Activated effector memory CD4-positive, alpha-beta T cell treated with Interleukin-2 at 50 U/mL for 16 hours (primary cell): ENCODE data around the gene MAGEA3.
"Not testable (repeated sequence)": the region's sequence is repeated elsewhere in the genome, so short reads cannot be mapped to it uniquely, and the experiment has no call there.

ENCODE experiments used
- DNase-seq: peaks from one replicate; pipeline ENCODE4 v3.0.0-alpha.2; 2020

The MAGEA3 gene

DNA sequence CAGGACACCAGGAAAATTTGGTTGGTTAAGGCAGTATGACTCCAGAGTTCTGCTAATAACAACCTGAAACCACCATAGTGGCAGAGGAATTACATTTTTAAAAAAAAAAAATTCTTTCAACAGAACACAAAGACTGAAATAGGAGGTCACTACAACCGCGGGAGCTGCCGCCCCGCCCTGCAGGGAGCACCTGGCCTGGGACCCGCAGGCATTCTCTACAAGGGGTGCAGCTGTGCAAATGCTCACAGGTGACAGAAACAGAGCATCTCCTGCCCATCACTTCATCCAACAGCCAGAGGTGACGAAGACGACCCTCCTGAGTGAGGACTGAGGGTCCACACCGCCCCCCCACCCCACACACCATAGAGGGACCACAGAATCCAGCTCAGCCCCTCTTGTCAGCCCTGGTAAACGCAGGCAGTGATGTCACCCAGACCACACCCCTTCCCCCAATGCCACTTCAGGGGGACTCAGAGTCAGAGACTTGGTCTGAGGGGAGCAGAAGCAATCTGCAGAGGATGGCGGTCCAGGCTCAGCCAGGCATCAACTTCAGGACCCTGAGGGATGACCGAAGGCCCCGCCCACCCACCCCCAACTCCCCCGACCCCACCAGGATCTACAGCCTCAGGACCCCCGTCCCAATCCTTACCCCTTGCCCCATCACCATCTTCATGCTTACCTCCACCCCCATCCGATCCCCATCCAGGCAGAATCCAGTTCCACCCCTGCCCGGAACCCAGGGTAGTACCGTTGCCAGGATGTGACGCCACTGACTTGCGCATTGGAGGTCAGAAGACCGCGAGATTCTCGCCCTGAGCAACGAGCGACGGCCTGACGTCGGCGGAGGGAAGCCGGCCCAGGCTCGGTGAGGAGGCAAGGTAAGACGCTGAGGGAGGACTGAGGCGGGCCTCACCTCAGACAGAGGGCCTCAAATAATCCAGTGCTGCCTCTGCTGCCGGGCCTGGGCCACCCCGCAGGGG, at the start of gene MAGEA3:
Gene MAGEA3 (plus strand): TSS at position 843 of the 980 bp plus-strand sequence. CDS start 2,039 bp downstream, outside the sequence.
- DNase-seq: not testable (repeated sequence)

DNA sequence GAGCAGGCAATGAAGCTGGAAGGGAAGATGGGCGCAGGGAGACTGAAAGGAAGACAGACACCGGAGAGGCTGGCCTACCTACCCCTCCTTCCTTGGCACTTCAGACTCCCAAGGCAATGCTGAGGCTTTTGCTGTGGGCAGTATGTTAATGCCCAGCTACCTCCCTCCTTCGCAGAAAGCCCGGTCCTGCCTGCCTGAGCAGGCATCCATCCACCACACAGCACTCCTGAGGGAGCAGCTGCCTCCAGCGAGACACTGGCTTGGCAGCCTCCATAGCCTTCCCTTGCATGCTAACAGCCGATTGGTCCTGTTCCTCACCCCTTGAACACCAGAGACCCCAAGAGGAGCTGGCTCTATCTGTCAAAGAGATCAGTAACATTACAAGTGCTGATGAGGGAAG, 46.5 kb upstream of the MAGEA3 start:
- DNase-seq: no peak

DNA sequence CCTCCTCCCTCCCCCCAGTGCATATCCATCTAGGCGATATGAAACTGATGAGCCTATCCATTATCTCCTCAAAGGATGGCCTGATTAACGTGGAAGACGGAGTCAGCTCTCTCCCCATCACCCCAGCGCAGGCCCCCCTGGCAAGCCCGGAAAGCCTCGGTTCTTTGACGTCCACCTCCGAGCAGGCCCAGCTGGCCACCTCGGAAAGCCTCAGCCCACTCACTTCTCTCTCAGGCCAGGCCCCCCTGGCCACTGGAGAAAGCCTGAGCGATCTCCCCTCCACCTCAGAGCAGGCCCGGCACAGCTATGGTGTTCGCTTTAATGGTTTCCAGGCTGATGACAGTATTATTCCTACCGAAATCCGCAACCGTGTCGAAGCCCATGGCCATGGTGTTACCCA, 46.1 kb upstream of the MAGEA3 start:
- no peak for DNase-seq

- DNase-seq: no peak
Observed at GRCh38 chrX:152656087-152656486, 42.5 kb upstream of the MAGEA3 start.

- DNase-seq: no peak
Observed at GRCh38 chrX:152656890-152657289, 41.7 kb upstream of the MAGEA3 start.

DNA sequence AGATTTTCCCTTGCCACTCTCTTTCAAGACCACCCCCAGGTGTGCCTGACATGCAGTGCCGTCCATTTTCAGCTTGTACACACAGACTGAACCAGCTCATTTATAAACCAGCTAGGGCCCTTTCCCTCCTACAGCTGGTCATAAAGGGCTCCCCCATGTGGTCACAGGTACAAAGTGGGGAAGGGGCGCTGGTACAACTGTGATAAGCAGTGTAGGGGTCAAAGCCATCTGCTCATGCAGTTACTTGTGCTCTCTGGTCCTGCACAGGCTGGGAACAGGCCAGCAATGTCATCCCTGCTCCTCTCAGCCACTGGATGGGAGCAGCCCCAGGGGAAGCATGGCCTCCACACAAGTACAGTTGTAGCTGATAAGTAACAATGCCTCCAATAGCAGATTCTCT, 40.3 kb upstream of the MAGEA3 start:
- DNase-seq: no peak

GRCh38 chrX:152663086-152663485, 35.5 kb upstream of the MAGEA3 start:
- DNase-seq: no peak

- DNase-seq: no peak
Observed at GRCh38 chrX:152674135-152674534, 24.5 kb upstream of the MAGEA3 start.

DNA sequence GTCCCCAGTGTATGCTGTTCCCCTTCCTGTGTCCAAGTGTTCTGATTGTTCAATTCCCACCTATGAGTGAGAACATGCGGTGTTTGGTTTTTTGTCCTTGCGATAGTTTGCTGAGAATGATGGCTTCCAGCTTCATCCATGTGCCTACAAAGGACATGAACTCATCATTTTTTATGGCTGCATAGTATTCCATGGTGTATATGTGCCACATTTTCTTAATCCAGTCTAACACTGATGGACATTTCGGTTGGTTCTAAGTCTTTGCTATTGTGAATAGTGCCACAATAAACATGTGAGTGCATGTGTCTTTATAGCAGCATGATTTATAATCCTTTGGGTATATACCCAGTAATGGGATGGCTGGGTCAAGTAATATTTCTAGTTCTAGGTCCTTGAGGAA, 23.9 kb upstream of the MAGEA3 start:
- DNase-seq: not testable (repeated sequence)

DNA sequence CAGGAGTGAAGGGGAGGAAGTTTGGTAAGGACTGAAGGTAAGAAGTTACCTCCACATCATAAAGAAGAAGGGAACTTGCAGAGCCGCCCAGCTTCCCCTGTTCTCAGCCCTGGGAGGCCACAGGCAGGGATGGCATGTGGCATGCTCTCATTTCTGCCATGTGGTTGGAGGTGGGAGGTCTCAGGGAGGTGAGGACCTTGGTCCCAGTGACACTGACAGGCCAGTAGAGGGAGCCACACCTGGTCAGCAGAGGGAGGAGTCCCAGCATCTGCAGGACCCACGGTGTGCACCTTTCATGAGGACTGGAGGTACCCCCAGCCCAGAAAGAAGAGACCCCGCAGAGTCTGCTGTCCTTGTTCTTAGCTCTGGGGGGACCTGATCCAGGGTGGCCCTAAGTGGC, 17.6 kb upstream of the MAGEA3 start:
- not testable (repeated sequence) for DNase-seq

GRCh38 chrX:152700390-152700789, 1.8 kb downstream of the MAGEA3 start:
- not testable (repeated sequence) for DNase-seq

DNA sequence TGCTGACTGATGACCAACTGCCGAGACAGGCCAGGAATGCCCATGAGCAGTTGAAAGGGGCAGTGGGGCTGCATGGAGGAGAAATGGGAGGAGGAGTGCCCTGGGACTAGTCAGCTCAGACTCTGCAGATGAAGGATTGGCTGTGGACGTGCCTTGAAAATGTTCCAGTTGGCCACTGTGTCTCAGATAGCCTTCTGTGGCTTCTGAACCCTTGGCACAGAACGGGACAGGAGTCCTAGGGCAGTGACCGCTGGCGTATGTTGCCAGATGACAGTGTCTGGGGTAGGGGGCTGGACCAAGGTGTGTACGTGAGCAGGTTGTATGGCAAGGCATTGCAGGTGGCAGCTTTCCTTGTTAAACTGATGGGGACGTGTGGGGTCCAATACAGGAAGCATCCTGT, 7.9 kb downstream of the MAGEA3 start:
- not testable (repeated sequence) for DNase-seq

DNA sequence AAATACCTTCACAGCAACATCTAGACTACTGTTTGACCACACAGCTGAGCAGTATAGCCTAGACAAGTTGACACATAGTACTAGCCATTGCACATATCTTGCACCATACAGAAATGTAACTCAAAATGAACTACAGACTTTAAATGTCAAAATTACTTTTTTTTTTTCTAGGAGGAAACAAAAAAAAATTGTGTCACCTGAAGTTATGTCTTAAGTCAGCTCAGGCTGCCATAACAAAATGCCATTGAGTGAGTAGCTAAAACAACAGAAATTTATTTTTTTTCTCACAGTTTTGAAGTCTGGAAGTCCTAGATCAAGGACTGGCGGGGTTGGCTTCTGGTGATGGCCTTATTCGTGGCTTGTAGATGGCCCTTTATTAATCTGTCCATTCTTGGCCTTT, 10.6 kb downstream of the MAGEA3 start, which contains the start of gene CSAG2:
Gene CSAG2 (minus strand): TSS at position 101 of the 400 bp plus-strand sequence. CDS start 161 bp downstream, outside the sequence.
- not testable (repeated sequence) for DNase-seq

GRCh38 chrX:152713195-152713594, 14.6 kb downstream of the MAGEA3 start:
- DNase-seq: not testable (repeated sequence)

GRCh38 chrX:152713815-152714787, 15.5 kb downstream of the MAGEA3 start, which contains the start of gene MAGEA2B:
TSS of gene MAGEA2B (plus strand) at chrX:152714628. CDS start at chrX:152717107, 2,479 bp downstream.
- not testable (repeated sequence) for DNase-seq

DNA sequence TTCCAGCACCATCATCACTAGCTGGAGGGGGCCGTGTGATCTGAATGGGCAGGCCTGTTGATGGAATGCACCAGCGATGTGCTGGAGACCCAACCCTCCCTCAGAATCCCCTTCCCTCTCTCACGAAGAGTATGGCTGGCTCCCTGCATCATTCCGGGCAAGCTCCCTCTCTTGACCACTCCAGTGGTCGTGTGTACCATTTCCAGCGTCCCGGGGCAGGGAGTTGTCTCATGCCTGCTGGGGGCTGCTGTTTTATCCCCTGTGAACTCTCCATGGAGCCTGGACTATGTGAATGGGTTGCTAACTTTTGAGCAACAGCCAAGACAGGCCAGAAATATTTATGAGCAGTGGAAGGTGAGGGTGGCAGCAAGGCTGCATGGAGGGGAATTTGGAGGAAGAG, 26.8 kb downstream of the MAGEA3 start:
- no peak for DNase-seq

GRCh38 chrX:152733261-152733975, 34.8 kb downstream of the MAGEA3 start, which contains the start of the genes CSAG1 and MAGEA12:
TSS of gene CSAG1 (minus strand) at chrX:152733721. CDS start at chrX:152732460, 1,261 bp downstream.
TSS of gene MAGEA12 (plus strand) at chrX:152733757. CDS start at chrX:152736162, 2,405 bp downstream.
- no peak for DNase-seq

- not testable (repeated sequence) for DNase-seq
Observed at GRCh38 chrX:152734143-152734858, 35.7 kb downstream of the MAGEA3 start.

- DNase-seq: no peak
Observed at GRCh38 chrX:152735101-152735500, 36.5 kb downstream of the MAGEA3 start.

DNA sequence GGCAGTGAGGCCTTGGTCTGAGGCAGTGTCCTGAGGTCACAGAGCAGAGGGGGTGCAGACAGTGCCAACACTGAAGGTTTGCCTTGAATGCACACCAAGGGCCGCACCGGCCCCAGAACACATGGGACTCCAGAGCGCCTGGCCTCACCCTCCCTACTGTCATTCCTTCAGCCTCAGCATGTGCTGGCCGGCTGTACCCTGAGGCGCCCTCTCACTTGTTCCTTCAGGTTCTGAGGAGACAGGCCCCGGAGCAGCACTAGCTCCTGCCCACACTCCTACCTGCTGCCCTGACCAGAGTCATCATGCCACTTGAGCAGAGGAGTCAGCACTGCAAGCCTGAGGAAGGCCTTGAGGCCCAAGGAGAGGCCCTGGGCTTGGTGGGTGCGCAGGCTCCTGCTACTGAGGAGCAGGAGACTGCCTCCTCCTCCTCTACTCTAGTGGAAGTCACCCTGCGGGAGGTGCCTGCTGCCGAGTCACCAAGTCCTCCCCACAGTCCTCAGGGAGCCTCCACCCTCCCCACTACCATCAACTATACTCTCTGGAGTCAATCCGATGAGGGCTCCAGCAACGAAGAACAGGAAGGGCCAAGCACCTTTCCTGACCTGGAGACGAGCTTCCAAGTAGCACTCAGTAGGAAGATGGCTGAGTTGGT, 37.4 kb downstream of the MAGEA3 start:
- no peak for DNase-seq

DNA sequence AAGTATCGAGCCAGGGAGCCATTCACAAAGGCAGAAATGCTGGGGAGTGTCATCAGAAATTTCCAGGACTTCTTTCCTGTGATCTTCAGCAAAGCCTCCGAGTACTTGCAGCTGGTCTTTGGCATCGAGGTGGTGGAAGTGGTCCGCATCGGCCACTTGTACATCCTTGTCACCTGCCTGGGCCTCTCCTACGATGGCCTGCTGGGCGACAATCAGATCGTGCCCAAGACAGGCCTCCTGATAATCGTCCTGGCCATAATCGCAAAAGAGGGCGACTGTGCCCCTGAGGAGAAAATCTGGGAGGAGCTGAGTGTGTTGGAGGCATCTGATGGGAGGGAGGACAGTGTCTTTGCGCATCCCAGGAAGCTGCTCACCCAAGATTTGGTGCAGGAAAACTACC, 37.9 kb downstream of the MAGEA3 start:
- not testable (repeated sequence) for DNase-seq
